Posterior cingulate gyrus (tissue), 11 donors: ENCODE results near the gene NET1.
"Not testable (repeated sequence)": the region's sequence is repeated elsewhere in the genome, so short reads cannot be mapped to it uniquely, and the experiment has no call there.

Experiments
- DNase-seq, 10 donors: peaks; one replicate each; pipeline versions ENCODE4 v3.0.0 to v3.0.0-alpha.2; 2020 to 2021; ENCODE audit warnings: mixed read lengths in 3 of 10
- intact Hi-C: fragments of 100-400 bp; cut with DNase I; formaldehyde crosslinking; loops from one replicate; pipeline ENCODE4 v1.15.1; 2023

Gene NET1

GRCh38 chr10:5396556-5397300, 15.6 kb upstream of the NET1 start:
- peak in 5 of 10 donors; percentile 19 to 39 (median 32) for DNase-seq
- intact Hi-C loops, result no loop called here

GRCh38 chr10:5399332-5399731, 13.0 kb upstream of the NET1 start:
- intact Hi-C loops, result no loop called here
- DNase-seq, result no peak

- no peak for DNase-seq
- intact Hi-C loops, result no loop called here
Observed at GRCh38 chr10:5400468-5401240, 11.7 kb upstream of the NET1 start.

GRCh38 chr10:5402798-5403197, 9.6 kb upstream of the NET1 start:
- intact Hi-C loops, result no loop called here
- no peak for DNase-seq

- intact Hi-C loops, result no loop called here
- no peak for DNase-seq
Observed at GRCh38 chr10:5404208-5405041, 7.9 kb upstream of the NET1 start, which contains the start of gene TUBAL3. TUBAL3 (minus strand) TSS chr10:5404828; CDS start chr10:5404792, 36 bp downstream.

- no peak for DNase-seq
- intact Hi-C loops, result no loop called here
Observed at GRCh38 chr10:5406918-5407317, 5.4 kb upstream of the NET1 start.

- DNase-seq, intact Hi-C loops: not testable (repeated sequence)
Observed at GRCh38 chr10:5410787-5411186, 1.6 kb upstream of the NET1 start.

- DNase-seq, result no peak
Observed at GRCh38 chr10:5411941-5412276, 448 bp upstream of the NET1 start.

GRCh38 chr10:5413012-5413938, 918 bp downstream of the NET1 start:
- intact Hi-C loops, result no loop called here
- peak in 1 of 10 donors; percentile 21 for DNase-seq

More at GRCh38 chr10:5411941-5412276, 448 bp upstream of the NET1 start:
- intact Hi-C loops, result no loop called here

- intact Hi-C loops, result no loop called here
Observed at GRCh38 chr10:5416981-5417380, 4.6 kb downstream of the NET1 start.

GRCh38 chr10:5418584-5418983, 6.2 kb downstream of the NET1 start:
- DNase-seq, result no peak
- intact Hi-C loops, result no loop called here

More at GRCh38 chr10:5416981-5417380, 4.6 kb downstream of the NET1 start:
- DNase-seq, result no peak

- intact Hi-C loops, result no loop called here
- DNase-seq, result no peak
Observed at GRCh38 chr10:5419466-5420094, 7.2 kb downstream of the NET1 start.

GRCh38 chr10:5423771-5424170, 11.4 kb downstream of the NET1 start:
- DNase-seq, result no peak
- intact Hi-C loops, result no loop called here

GRCh38 chr10:5424751-5425150, 12.4 kb downstream of the NET1 start:
- intact Hi-C loops, result no loop called here

GRCh38 chr10:5428133-5428532, 15.8 kb downstream of the NET1 start:
- DNase-seq, result no peak
- intact Hi-C loops, result no loop called here

More at GRCh38 chr10:5424751-5425150, 12.4 kb downstream of the NET1 start:
- DNase-seq, result no peak

- no peak for DNase-seq
- intact Hi-C loops, result no loop called here
Observed at GRCh38 chr10:5433182-5433581, 20.8 kb downstream of the NET1 start.

GRCh38 chr10:5434017-5434753, 21.8 kb downstream of the NET1 start:
- DNase-seq, result no peak
- intact Hi-C loops, result loop anchor here (1.0 kb wide), 1 partner anchor 585 kb away; no protein-coding TSS in a partner anchor

GRCh38 chr10:5435328-5435727, 23.0 kb downstream of the NET1 start:
- intact Hi-C loops, result no loop called here
- DNase-seq, result no peak

- intact Hi-C loops, result loop anchor here (10.0 kb wide), 1 partner anchor 435 kb away; no protein-coding TSS in a partner anchor
- no peak for DNase-seq
Observed at GRCh38 chr10:5440206-5440605, 27.8 kb downstream of the NET1 start.
